Measurements from ENCODE around the gene TMEM255B. TPM values are rescaled to one million over a fixed set of nuclear protein-coding genes. Genes with fewer than 3 reads are reported as not detected.
"Not testable (repeated sequence)": the region's sequence is repeated elsewhere in the genome, so short reads cannot be mapped to it uniquely, and the experiment has no call there.

TMEM255B gene
- total RNA-seq, 1 experiment from 2014 or later, result 26.3 TPM

DNA sequence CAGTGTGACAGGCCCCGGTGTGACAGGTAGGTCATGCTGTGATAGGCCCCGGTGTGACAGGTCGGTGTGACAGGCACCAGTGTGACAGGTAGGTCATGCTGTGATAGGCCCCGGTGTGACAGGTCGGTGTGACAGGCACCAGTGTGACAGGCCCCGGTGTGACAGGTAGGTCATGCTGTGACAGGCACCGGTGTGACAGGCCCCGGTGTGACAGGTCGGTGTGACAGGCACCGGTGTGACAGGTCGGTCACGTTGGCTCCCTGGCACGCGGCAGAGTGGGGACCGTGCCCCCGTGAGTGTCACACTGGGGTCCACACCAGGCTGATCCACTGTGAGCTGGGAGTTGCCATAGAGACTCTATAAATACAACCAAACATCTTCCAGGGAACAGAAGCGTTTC is 75.0 kb downstream of the TMEM255B start:
- H3K9me3 ChIP-seq (ENCODE audit: control insufficient read depth, insufficient read depth, low read depth, low read length); CTCF ChIA-PET; POLR2A ChIA-PET; ATAC-seq; BruUV-seq (replicated peaks); H3K27me3 ChIP-seq (ENCODE audit: control insufficient read depth, insufficient read depth, low read length); intact Hi-C loops (cut with micrococcal nuclease; ENCODE audit: unreplicated experiment); H3K4me3 ChIP-seq (ENCODE audit: low read depth in 2 of 2, low read length in 2 of 2); H3K36me3 ChIP-seq (ENCODE audit: control insufficient read depth, insufficient read depth, low read length); DNase-seq (ENCODE audit: low read depth, low spot score); H3K27ac ChIP-seq (ENCODE audit: low read length); in situ Hi-C loops (cut with HindIII; ENCODE audit: low pct_unique_long_range_greater_than_20kb, low sequenced_read_pairs): not testable (repeated sequence)
- H3K4me1 ChIP-seq (ENCODE audit: control insufficient read depth, insufficient read depth, low read length), result peaks cover 40% of the 10 kb centered on the region
- TF ChIP-seq SIN3A (IDR thresholded peaks at IDR 0.05; ENCODE audit: borderline replicate concordance, insufficient read depth, low read depth, low read length), result peak; percentile 37; the same call in 1 of the 2 replicates

DNA sequence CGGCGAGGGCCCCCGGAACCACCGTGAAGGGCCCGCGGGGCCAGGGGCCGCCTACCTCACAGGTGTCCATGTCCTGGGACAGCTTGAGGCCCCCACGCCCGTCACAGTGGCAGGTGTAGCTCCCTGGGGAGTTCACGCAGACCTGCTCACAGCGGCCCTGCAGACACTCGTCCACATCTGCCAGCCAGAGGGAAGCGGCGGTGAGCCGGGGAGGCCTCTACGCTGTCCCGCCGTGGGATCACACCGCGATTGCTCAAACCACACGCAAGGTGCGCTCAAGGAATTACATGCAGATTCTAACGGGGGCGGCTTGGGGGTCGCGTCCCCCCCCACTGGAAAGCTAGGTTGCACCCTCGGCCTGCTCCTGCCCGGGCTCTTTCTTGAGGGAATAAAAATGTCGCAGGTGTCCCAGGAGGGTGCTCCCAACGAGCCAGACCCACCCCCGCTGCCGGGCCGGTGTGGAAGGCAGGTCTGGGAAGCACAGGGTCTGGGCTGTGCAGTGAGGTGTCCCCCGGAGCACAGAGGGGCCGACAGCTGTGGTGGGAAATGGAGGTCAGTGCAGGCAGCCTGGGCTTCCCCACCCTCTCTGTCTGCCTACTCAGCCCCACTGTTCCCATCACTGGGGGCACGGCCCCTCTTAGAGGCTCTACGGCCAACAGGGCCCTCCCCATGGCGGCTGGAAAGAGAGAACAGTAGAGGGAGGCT is 75.6 kb downstream of the TMEM255B start:
- CTCF ChIA-PET, result no interaction called here

More for the DNA sequence above, 75.6 kb downstream of the TMEM255B start:
- H3K4me3 ChIP-seq (ENCODE audit: low read depth in 2 of 2, low read length in 2 of 2), result no peak overlapping the region
- peaks cover 46% of the 10 kb centered on the region for H3K4me1 ChIP-seq (ENCODE audit: control insufficient read depth, insufficient read depth, low read length)
- ATAC-seq (no peak), DNase-seq (ENCODE audit: low read depth, low spot score) (no peak)
- intact Hi-C loops (cut with micrococcal nuclease; ENCODE audit: unreplicated experiment), result no loop called here
- no TSS peak for BruUV-seq (replicated peaks)
- H3K36me3 ChIP-seq (ENCODE audit: control insufficient read depth, insufficient read depth, low read length), result no peaks in the 10 kb centered on the region
- H3K27ac ChIP-seq (ENCODE audit: low read length), result no peak overlapping the region
- no peak for TF ChIP-seq SIN3A (IDR thresholded peaks at IDR 0.05; ENCODE audit: borderline replicate concordance, insufficient read depth, low read depth, low read length)
- TF ChIP-seq, protein P1, sequence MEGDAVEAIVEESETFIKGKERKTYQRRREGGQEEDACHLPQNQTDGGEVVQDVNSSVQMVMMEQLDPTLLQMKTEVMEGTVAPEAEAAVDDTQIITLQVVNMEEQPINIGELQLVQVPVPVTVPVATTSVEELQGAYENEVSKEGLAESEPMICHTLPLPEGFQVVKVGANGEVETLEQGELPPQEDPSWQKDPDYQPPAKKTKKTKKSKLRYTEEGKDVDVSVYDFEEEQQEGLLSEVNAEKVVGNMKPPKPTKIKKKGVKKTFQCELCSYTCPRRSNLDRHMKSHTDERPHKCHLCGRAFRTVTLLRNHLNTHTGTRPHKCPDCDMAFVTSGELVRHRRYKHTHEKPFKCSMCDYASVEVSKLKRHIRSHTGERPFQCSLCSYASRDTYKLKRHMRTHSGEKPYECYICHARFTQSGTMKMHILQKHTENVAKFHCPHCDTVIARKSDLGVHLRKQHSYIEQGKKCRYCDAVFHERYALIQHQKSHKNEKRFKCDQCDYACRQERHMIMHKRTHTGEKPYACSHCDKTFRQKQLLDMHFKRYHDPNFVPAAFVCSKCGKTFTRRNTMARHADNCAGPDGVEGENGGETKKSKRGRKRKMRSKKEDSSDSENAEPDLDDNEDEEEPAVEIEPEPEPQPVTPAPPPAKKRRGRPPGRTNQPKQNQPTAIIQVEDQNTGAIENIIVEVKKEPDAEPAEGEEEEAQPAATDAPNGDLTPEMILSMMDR (IDR thresholded peaks at IDR 0.05), result no peak
- TF ChIP-seq POLR2AphosphoS5 (IDR thresholded peaks at IDR 0.05; ENCODE audit: low read depth, low read length), result no peak
- TF ChIP-seq, protein P2, sequence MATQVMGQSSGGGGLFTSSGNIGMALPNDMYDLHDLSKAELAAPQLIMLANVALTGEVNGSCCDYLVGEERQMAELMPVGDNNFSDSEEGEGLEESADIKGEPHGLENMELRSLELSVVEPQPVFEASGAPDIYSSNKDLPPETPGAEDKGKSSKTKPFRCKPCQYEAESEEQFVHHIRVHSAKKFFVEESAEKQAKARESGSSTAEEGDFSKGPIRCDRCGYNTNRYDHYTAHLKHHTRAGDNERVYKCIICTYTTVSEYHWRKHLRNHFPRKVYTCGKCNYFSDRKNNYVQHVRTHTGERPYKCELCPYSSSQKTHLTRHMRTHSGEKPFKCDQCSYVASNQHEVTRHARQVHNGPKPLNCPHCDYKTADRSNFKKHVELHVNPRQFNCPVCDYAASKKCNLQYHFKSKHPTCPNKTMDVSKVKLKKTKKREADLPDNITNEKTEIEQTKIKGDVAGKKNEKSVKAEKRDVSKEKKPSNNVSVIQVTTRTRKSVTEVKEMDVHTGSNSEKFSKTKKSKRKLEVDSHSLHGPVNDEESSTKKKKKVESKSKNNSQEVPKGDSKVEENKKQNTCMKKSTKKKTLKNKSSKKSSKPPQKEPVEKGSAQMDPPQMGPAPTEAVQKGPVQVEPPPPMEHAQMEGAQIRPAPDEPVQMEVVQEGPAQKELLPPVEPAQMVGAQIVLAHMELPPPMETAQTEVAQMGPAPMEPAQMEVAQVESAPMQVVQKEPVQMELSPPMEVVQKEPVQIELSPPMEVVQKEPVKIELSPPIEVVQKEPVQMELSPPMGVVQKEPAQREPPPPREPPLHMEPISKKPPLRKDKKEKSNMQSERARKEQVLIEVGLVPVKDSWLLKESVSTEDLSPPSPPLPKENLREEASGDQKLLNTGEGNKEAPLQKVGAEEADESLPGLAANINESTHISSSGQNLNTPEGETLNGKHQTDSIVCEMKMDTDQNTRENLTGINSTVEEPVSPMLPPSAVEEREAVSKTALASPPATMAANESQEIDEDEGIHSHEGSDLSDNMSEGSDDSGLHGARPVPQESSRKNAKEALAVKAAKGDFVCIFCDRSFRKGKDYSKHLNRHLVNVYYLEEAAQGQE (IDR thresholded peaks at IDR 0.05; ENCODE audit: insufficient read depth in 1 of 2, low read depth in 2 of 2, low read length in 1 of 2), result no peak
- TF ChIP-seq TCF7L2 (IDR thresholded peaks at IDR 0.05; ENCODE audit: low read depth, low read length), result no peak
- no peaks in the 10 kb centered on the region for H3K27me3 ChIP-seq (ENCODE audit: control insufficient read depth, insufficient read depth, low read length)
- no peaks in the 10 kb centered on the region for H3K9me3 ChIP-seq (ENCODE audit: control insufficient read depth, insufficient read depth, low read depth, low read length)
- POLR2A ChIA-PET, result no interaction called here
- in situ Hi-C loops (cut with HindIII; ENCODE audit: low pct_unique_long_range_greater_than_20kb, low sequenced_read_pairs), result no loop called here

Data from Panc1 (cell line).